ENCODE results near the gene PREX1. TPM values are rescaled to one million over a fixed set of nuclear protein-coding genes. Genes with fewer than 3 reads are reported as not detected.
"Not testable (repeated sequence)": the region's sequence is repeated elsewhere in the genome, so short reads cannot be mapped to it uniquely, and the experiment has no call there.

The PREX1 gene
- total RNA-seq, 2 experiments from 2014 or later: 82.8 to 86.5 TPM

GRCh38 chr20:48605364-48606171, 222.2 kb downstream of the PREX1 start:
- ChIA-PET CTCF (interaction anchor here (1.2 kb wide), 1 partner anchor 15 kb away, joined by 3 read pairs; no protein-coding TSS in a partner anchor), POLR2A (no interaction called here)

GRCh38 chr20:48604936-48605335, 222.9 kb downstream of the PREX1 start:
- ChIA-PET CTCF (interaction anchor here (1.2 kb wide), 1 partner anchor 16 kb away, joined by 3 read pairs; no protein-coding TSS in a partner anchor), POLR2A (no interaction called here)

- ChIA-PET CTCF (no interaction called here), POLR2A (no interaction called here)
Measured at GRCh38 chr20:48604426-48604825, 223.4 kb downstream of the PREX1 start.

- ChIA-PET POLR2A (no interaction called here), CTCF (no interaction called here)
Measured at GRCh38 chr20:48603819-48604405, 223.9 kb downstream of the PREX1 start.

- ChIA-PET POLR2A (no interaction called here), CTCF (no interaction called here)
Measured at GRCh38 chr20:48603116-48603818, 224.5 kb downstream of the PREX1 start.

GRCh38 chr20:48601798-48602197, 226.0 kb downstream of the PREX1 start:
- ChIA-PET POLR2A (no interaction called here), CTCF (no interaction called here)

GRCh38 chr20:48600470-48600945, 227.3 kb downstream of the PREX1 start:
- POLR2A ChIA-PET: no interaction called here

GRCh38 chr20:48599748-48600469, 227.9 kb downstream of the PREX1 start:
- POLR2A ChIA-PET: no interaction called here
- CTCF ChIA-PET: no interaction called here

More at GRCh38 chr20:48600470-48600945, 227.3 kb downstream of the PREX1 start:
- CTCF ChIA-PET: no interaction called here

GRCh38 chr20:48599106-48599747, 228.6 kb downstream of the PREX1 start:
- ChIA-PET POLR2A (no interaction called here), CTCF (no interaction called here)

- CTCF ChIA-PET: not testable (repeated sequence)
Measured at GRCh38 chr20:48598303-48598941, 229.4 kb downstream of the PREX1 start.

GRCh38 chr20:48597521-48598302, 230.1 kb downstream of the PREX1 start:
- CTCF ChIA-PET: no interaction called here
- POLR2A ChIA-PET: no interaction called here

More at GRCh38 chr20:48598303-48598941, 229.4 kb downstream of the PREX1 start:
- POLR2A ChIA-PET: not testable (repeated sequence)

- CTCF ChIA-PET: no interaction called here
- POLR2A ChIA-PET: no interaction called here
Measured at GRCh38 chr20:48596334-48596898, 231.4 kb downstream of the PREX1 start.

GRCh38 chr20:48595495-48596333, 232.1 kb downstream of the PREX1 start:
- ChIA-PET CTCF (interaction anchor here (0.5 kb wide), 1 partner anchor 659 kb away, joined by 3 read pairs; no protein-coding TSS in a partner anchor), POLR2A (no interaction called here)

- POLR2A ChIA-PET: no interaction called here
- CTCF ChIA-PET: no interaction called here
Measured at GRCh38 chr20:48594533-48594932, 233.3 kb downstream of the PREX1 start.

GRCh38 chr20:48592107-48592940, 235.5 kb downstream of the PREX1 start:
- CTCF ChIA-PET: no interaction called here
- POLR2A ChIA-PET: no interaction called here

- CTCF ChIA-PET: no interaction called here
- POLR2A ChIA-PET: no interaction called here
Measured at GRCh38 chr20:48586730-48587129, 241.1 kb downstream of the PREX1 start.
